Naive thymus-derived CD8-positive, alpha-beta T cell (primary cell): ENCODE measurements around the gene EFEMP1. TPM values are rescaled to one million over a fixed set of nuclear protein-coding genes. Genes with fewer than 3 reads are reported as not detected.

ENCODE experiments used
- ATAC-seq, 2 donors: fragments of 150-1000 bp; cut with Tn5 transposase in 1 of 2; sonication (Bioruptor Pico), chemical (Tn5 transposase) in 1 of 2; 1 replicate in 1 of 2; 2 replicates in 1 of 2; pipeline ENCODE4 v1.10.0; 2021; ENCODE audit warnings: mild to moderate bottlenecking in 2 of 2, moderate library complexity in 2 of 2
- POLR2A ChIA-PET: fragments of 350-600 bp; sonication (Branson Sonifier 250); formaldehyde crosslinking; loops from one replicate; lab custom pipeline; 2021; ENCODE audit warnings: antibody characterized with exemption; lab: Charles Lee
- DNase-seq, 10 donors: peaks; one replicate each; pipeline versions ENCODE4 v3.0.0 to v3.0.0-alpha.2; 2020 to 2022
- H3K27ac Mint-ChIP-seq, 10 donors: one replicate each; pipeline ENCODE4 v1.8.0; 2020 to 2022; ENCODE audit warnings: mild to moderate bottlenecking in 10 of 10, mixed read lengths in 10 of 10, moderate library complexity in 4 of 10, inconsistent platforms in 1 of 10
- H3K27me3 Mint-ChIP-seq, 5 donors: one replicate each; pipeline ENCODE4 v1.8.0; 2021 to 2022; ENCODE audit warnings: mixed read lengths in 5 of 5
- H3K36me3 Mint-ChIP-seq, 3 donors: one replicate each; pipeline ENCODE4 v1.8.0; 2020 to 2022; ENCODE audit warnings: mixed read lengths in 3 of 3, mild to moderate bottlenecking in 2 of 3, inconsistent platforms in 1 of 3
- H3K4me1 Mint-ChIP-seq, 4 donors: one replicate each; pipeline ENCODE4 v1.8.0; 2021 to 2022; ENCODE audit warnings: mixed read lengths in 4 of 4
- H3K4me3 Mint-ChIP-seq, 10 donors: one replicate each; pipeline ENCODE4 v1.8.0; 2020 to 2022; ENCODE audit warnings: mild to moderate bottlenecking in 10 of 10, mixed read lengths in 10 of 10, moderate library complexity in 6 of 10, inconsistent platforms in 1 of 10
- H3K9me3 Mint-ChIP-seq, 9 donors: one replicate each; pipeline ENCODE4 v1.8.0; 2020 to 2022; ENCODE audit warnings: mixed read lengths in 9 of 9, mild to moderate bottlenecking in 3 of 9, inconsistent platforms in 1 of 9, moderate library complexity in 1 of 9
- polyA plus RNA-seq, 3 donors: library from polyadenylated mRNA; unstranded; fragments of 300-500 nt; fragmentation: Illumina TruSeq; gene quantifications; one replicate each; pipeline ENCODE4 v1.2.3, GENCODE V29; 2021
- total RNA-seq, 8 experiments: library from RNA in 2 of 8; stranded (reverse) in 2 of 8; gene quantifications; one replicate each; pipeline ENCODE4 v1.2.3 and lab custom pipeline; 2021 to 2026

Gene EFEMP1
- total RNA-seq: not detected
- not detected for polyA plus RNA-seq
- 0 to 0.15 (median 0.04) reads per million in 6 experiments for total RNA-seq (lab: John Stamatoyannopoulos, UW)

DNA sequence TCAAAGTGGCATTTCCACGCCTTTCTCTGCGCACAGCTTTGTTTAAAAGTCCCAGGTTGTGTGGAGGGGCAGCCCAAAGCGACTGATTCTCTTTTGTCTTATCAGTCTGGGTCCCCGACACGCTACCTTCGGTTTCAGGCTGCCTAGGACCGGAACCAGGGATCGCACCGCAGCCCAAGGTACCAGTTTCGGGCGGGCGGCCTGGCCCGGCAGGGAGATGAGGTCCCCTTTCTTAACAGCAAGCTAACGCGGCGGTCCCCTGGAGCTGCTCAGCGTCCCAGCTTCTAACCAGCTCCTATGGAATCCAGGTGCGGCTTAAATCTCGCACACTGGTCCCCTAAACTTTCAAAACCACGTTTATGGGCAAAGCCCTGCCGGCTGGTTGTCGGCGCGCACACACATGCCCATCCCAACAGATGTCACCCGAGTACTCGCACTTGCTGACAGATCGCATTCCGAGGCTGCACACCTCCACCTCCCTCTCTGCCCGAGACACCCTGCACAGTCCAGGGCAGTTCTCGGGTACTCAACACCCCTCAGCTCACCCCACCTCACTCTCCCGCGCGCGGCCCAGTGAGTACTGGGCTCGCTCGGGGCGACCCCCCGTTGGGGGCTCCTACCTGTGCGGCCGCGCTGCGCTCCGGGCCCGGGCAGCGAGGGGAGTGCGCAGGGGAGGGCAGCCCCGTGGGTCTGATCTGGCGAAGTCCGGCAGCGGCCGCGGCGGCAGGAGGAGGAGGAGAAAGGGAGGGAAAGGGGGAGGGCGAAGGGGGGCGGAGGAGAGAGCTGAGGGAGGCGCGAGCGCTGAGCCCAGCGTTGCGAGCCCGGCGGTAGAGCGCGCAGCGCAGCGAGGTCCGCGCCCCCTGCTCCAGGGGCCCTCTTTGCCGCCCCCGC, at the start of gene EFEMP1:
TSS of gene EFEMP1 (minus strand) at position 692 of the 891 bp plus-strand sequence. CDS start 1,342 bp downstream, outside the sequence.
- POLR2A ChIA-PET: no interaction called here
- Mint-ChIP-seq H3K36me3 (peaks cover 0 to 4% (median 0%) of the 10 kb centered on the region in 3 donors), H3K9me3 (peaks cover 0 to 8% (median 0%) of the 10 kb centered on the region in 9 donors), H3K4me3 (peak within 1 kb of the TSS in 3 of 10 donors; percentile 11 to 32 (median 30)), H3K4me1 (peaks cover 1 to 12% (median 8%) of the 10 kb centered on the region in 4 donors), H3K27me3 (peaks cover 29 to 52% (median 37%) of the 10 kb centered on the region in 5 donors), H3K27ac (peak within 1 kb of the TSS in 1 of 10 donors; percentile 57)
- DNase-seq: no peak
- ATAC-seq: no peak

GRCh38 chr2:55970500-55970899, 46.9 kb upstream of the EFEMP1 start:
- no peaks in the 10 kb centered on the region for H3K36me3 Mint-ChIP-seq
- peaks cover 2 to 27% (median 8%) of the 10 kb centered on the region in 5 donors for H3K27me3 Mint-ChIP-seq
- POLR2A ChIA-PET: no interaction called here
- ATAC-seq: no peak
- no peak overlapping the region for H3K27ac Mint-ChIP-seq
- no peaks in the 10 kb centered on the region for H3K4me1 Mint-ChIP-seq
- peaks cover 0 to 6% (median 0%) of the 10 kb centered on the region in 9 donors for H3K9me3 Mint-ChIP-seq
- no peak for DNase-seq
- no peak overlapping the region for H3K4me3 Mint-ChIP-seq

DNA sequence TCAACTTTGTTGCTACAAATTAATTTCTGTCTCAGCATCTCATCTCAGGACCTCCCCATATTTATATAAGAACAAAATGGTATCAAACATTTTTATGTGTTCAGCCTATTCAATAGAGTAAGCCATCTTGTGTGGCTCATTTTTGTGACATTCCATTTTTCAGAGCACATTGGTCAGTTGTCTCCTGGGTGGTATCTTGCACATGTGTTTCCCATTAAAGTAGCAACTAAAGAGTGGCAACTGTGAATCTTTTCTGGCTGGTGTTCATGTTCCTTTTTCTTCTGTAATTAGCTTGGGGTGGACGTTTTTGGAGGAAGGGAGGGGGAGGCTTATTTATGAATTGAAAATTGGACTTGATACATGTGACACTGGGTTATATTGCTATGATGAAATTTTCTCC, 45.4 kb upstream of the EFEMP1 start:
- POLR2A ChIA-PET: no interaction called here
- DNase-seq (no peak), ATAC-seq (no peak)
- no peaks in the 10 kb centered on the region for H3K36me3 Mint-ChIP-seq
- peaks cover 5 to 27% (median 9%) of the 10 kb centered on the region in 5 donors for H3K27me3 Mint-ChIP-seq
- H3K4me3 Mint-ChIP-seq: no peak overlapping the region
- no peak overlapping the region for H3K27ac Mint-ChIP-seq
- H3K4me1 Mint-ChIP-seq: no peaks in the 10 kb centered on the region
- peaks cover 0 to 6% (median 0%) of the 10 kb centered on the region in 9 donors for H3K9me3 Mint-ChIP-seq

DNA sequence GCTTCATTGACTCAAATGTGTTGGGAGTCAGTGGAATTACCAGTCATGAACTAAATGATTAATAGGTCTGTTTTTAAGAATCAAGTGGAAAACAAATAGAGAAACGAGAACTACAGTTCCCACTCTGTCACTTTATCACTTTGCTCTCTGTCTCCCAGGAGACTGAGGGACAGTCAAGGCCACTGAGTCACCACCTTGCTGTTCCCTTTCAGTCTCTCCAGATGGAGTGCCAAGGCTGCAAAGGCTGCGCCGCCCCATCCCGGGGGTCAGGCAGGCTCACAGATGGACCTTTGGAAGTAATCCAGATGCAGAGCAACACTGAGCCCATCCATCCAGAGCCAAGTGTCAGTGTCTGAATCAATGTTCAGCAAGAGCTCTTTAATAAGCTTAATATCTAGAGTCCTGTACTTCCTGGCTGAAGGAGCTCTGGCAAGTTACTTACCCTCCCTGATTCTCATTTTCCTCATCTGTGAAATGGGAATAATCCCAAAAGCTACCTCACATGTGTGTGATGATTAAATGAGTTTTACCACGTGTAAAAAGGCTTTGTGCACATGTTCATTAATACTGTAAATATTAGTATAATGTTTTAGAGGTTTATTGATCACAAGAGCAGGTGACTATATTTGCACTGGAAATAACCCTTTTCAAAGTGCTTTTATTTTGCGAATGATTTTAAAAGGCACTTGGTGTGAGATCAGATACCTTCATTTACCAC, 43.0 kb upstream of the EFEMP1 start:
- Mint-ChIP-seq H3K27ac (no peak overlapping the region), H3K4me1 (no peaks in the 10 kb centered on the region), H3K27me3 (peaks cover 5 to 26% (median 12%) of the 10 kb centered on the region in 5 donors), H3K9me3 (peaks cover 0 to 4% (median 0%) of the 10 kb centered on the region in 9 donors), H3K4me3 (no peak overlapping the region), H3K36me3 (no peaks in the 10 kb centered on the region)
- POLR2A ChIA-PET: no interaction called here
- no peak for DNase-seq
- no peak for ATAC-seq

- Mint-ChIP-seq H3K27me3 (peaks cover 5 to 26% (median 12%) of the 10 kb centered on the region in 5 donors), H3K9me3 (peaks cover 0 to 4% (median 0%) of the 10 kb centered on the region in 9 donors), H3K4me3 (no peak overlapping the region), H3K4me1 (no peaks in the 10 kb centered on the region), H3K36me3 (no peaks in the 10 kb centered on the region), H3K27ac (no peak overlapping the region)
- POLR2A ChIA-PET: no interaction called here
- ATAC-seq (no peak), DNase-seq (no peak)
These were observed 42.4 kb upstream of the EFEMP1 start for GRCh38 chr2:55965966-55966365.

DNA sequence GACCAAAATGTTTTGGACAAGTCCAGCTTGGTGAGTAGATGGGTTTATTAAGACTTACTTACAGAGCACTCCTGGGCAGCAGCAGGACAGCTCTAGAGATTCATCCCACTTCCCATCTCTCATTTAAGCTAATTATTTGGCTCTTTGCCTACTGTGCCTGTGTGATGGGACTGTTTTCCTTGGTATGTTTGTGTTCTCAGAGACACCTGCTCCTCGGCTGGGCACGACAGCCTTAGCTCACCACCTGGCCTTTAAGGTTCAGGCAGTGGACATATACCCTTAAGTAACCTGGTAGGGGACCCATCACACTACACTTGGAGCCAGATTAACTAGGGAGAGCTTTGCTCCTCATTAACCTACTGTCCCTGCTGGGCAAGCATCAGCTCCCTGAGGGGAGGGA, 41.7 kb upstream of the EFEMP1 start:
- no peak overlapping the region for H3K27ac Mint-ChIP-seq
- peaks cover 4 to 26% (median 12%) of the 10 kb centered on the region in 5 donors for H3K27me3 Mint-ChIP-seq
- H3K9me3 Mint-ChIP-seq: peaks cover 0 to 4% (median 2%) of the 10 kb centered on the region in 9 donors
- ATAC-seq: no peak
- POLR2A ChIA-PET: no interaction called here
- no peak for DNase-seq
- no peaks in the 10 kb centered on the region for H3K4me1 Mint-ChIP-seq
- H3K36me3 Mint-ChIP-seq: no peaks in the 10 kb centered on the region
- no peak overlapping the region for H3K4me3 Mint-ChIP-seq

DNA sequence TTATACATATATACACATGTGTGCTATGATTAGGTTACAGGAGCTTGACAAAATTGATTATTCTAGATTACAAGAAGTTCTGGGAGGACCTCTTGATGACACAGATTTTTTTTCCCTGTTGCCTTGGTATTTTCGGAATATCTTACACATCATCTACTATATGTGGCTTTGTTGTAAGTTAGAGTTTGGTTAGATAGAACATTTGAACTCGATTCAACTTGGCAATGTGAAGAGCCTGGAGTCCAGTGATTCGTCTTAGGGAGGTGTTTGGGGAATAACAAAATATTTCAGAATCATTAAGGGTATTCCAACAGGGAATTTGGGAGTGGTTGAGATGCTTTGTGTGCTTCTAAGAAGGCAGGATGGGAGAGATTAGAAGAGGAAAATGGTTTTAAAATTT, 39.3 kb upstream of the EFEMP1 start:
- H3K4me3 Mint-ChIP-seq: no peak overlapping the region
- peaks cover 4 to 39% (median 9%) of the 10 kb centered on the region in 5 donors for H3K27me3 Mint-ChIP-seq
- H3K4me1 Mint-ChIP-seq: no peaks in the 10 kb centered on the region
- H3K9me3 Mint-ChIP-seq: peaks cover 0 to 2% (median 0%) of the 10 kb centered on the region in 9 donors
- DNase-seq (no peak), ATAC-seq (no peak)
- H3K36me3 Mint-ChIP-seq: no peaks in the 10 kb centered on the region
- H3K27ac Mint-ChIP-seq: no peak overlapping the region
- POLR2A ChIA-PET: no interaction called here

- no peaks in the 10 kb centered on the region for H3K36me3 Mint-ChIP-seq
- POLR2A ChIA-PET: no interaction called here
These were observed 37.8 kb upstream of the EFEMP1 start for GRCh38 chr2:55961318-55961911.

DNA sequence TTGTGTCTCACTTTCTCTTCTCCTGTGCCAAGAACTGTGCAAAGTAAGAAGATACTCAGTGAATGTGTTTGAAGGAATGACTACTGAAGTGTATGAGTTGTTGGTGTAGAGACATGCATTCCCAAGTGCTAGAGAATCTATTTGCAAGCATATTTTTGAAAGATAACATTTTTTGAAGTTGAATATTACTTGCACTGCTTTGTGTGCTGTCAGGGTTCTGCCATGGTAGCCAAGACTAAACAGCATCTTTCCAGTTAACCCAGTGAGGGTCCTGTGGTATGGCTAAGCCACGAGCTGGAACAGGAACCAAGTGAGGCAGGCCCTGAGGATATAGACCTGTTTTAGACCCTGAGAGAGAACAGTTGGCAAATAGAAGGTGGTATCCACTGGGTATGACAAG, 35.2 kb upstream of the EFEMP1 start:
- H3K36me3 Mint-ChIP-seq: no peaks in the 10 kb centered on the region

More at GRCh38 chr2:55961318-55961911, 37.8 kb upstream of the EFEMP1 start:
- Mint-ChIP-seq H3K27me3 (peaks cover 3 to 40% (median 8%) of the 10 kb centered on the region in 5 donors), H3K4me1 (no peaks in the 10 kb centered on the region), H3K9me3 (peaks cover 0 to 4% (median 0%) of the 10 kb centered on the region in 9 donors), H3K27ac (no peak overlapping the region), H3K4me3 (no peak overlapping the region)
- DNase-seq: no peak
- no peak for ATAC-seq

GRCh38 chr2:55957142-55957541, 33.6 kb upstream of the EFEMP1 start:
- Mint-ChIP-seq H3K4me1 (no peaks in the 10 kb centered on the region), H3K27ac (no peak overlapping the region), H3K27me3 (peaks cover 0 to 22% (median 4%) of the 10 kb centered on the region in 5 donors), H3K4me3 (no peak overlapping the region), H3K36me3 (no peaks in the 10 kb centered on the region), H3K9me3 (peaks cover 0 to 4% (median 0%) of the 10 kb centered on the region in 9 donors)
- POLR2A ChIA-PET: no interaction called here
- DNase-seq (no peak), ATAC-seq (no peak)

More for the DNA sequence above, 35.2 kb upstream of the EFEMP1 start:
- POLR2A ChIA-PET: interaction anchor here (1.1 kb wide), 1 partner anchor 20 kb away, joined by 5 read pairs; no protein-coding TSS in a partner anchor
- DNase-seq: no peak
- peak overlapping the region in 1 of 10 donors; percentile 8 for H3K27ac Mint-ChIP-seq
- H3K4me1 Mint-ChIP-seq: no peaks in the 10 kb centered on the region
- ATAC-seq: no peak
- no peak overlapping the region for H3K4me3 Mint-ChIP-seq
- H3K27me3 Mint-ChIP-seq: peaks cover 3 to 30% (median 3%) of the 10 kb centered on the region in 5 donors
- H3K9me3 Mint-ChIP-seq: peaks cover 0 to 4% (median 0%) of the 10 kb centered on the region in 9 donors

DNA sequence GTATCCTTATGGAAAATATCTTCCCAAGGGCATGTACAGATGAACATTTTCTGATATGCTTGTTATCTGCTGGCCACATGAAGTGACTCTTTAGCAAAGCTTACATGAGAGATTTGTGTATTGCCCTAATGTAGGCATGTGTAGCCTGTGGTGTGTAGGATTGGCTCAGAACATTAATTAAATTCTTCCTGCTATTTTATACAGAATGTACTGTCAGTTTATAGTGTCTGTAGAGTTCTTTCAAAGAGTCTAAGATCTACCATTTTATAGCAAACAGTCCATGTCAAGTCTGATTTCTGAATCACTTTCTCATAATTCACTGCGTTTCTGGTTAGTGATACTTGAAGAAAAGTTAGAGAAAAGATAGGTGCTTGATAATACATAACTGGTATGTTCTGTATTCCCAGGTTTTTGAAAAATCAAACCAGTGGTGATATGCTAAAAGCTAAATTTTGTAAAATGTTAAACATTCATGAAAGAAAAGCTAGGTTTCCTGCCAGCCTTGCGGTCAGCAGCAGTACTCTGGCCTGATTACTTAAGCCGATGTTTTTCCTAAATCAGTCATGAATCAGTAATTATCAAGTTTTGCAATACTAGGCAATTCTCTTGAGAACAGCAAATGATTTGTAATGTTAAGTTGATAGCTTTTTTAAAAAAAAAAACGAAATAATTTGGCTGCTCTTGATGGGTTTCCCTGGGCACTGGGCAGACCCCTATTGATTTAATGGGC, 30.9 kb upstream of the EFEMP1 start:
- Mint-ChIP-seq H3K27ac (no peak overlapping the region), H3K27me3 (peaks cover 5 to 32% (median 8%) of the 10 kb centered on the region in 5 donors), H3K9me3 (peaks cover 0 to 4% (median 0%) of the 10 kb centered on the region in 9 donors), H3K4me3 (no peak overlapping the region), H3K36me3 (no peaks in the 10 kb centered on the region), H3K4me1 (no peaks in the 10 kb centered on the region)
- POLR2A ChIA-PET: no interaction called here
- DNase-seq: no peak
- ATAC-seq: no peak

- no peaks in the 10 kb centered on the region for H3K36me3 Mint-ChIP-seq
- H3K9me3 Mint-ChIP-seq: peaks cover 0 to 4% (median 0%) of the 10 kb centered on the region in 9 donors
- H3K4me3 Mint-ChIP-seq: no peak overlapping the region
- no peak for ATAC-seq
- POLR2A ChIA-PET: no interaction called here
- no peaks in the 10 kb centered on the region for H3K4me1 Mint-ChIP-seq
- H3K27me3 Mint-ChIP-seq: peaks cover 3 to 23% (median 13%) of the 10 kb centered on the region in 5 donors
- no peak overlapping the region for H3K27ac Mint-ChIP-seq
- DNase-seq: no peak
These were observed 28.8 kb upstream of the EFEMP1 start for GRCh38 chr2:55952415-55952814.
